Gastrocnemius medialis (tissue), 4 donors: ENCODE results near the gene SLC17A5. TPM values are rescaled to one million over a fixed set of nuclear protein-coding genes. Genes with fewer than 3 reads are reported as not detected.
"Not testable (repeated sequence)": the region's sequence is repeated elsewhere in the genome, so short reads cannot be mapped to it uniquely, and the experiment has no call there.

Source experiments
- ATAC-seq, 2 donors: fragments of 150-250 bp; one replicate each; pipeline ENCODE4 v1.9.1; 2016
- DNase-seq, 2 donors: peaks; one replicate each; pipeline ENCODE4 v3.0.0-alpha.2; 2019
- H3K27ac ChIP-seq, 4 donors: fragments of 200-600 bp; sonication (generic); 1 replicate in 1 of 4; 2 replicates in 3 of 4; pipeline ENCODE4 v1.5.1; 2016 to 2018; ENCODE audit warnings: mild to moderate bottlenecking in 2 of 4, moderate library complexity in 1 of 4
- H3K27me3 ChIP-seq, 3 donors: fragments of 200-600 bp; sonication (generic) in 2 of 3; 1 replicate in 1 of 3; 2 replicates in 2 of 3; pipeline versions ENCODE4 v1.5.1 to v1.6.0; 2016 to 2019; ENCODE audit warnings: mild to moderate bottlenecking in 1 of 3, moderate library complexity in 1 of 3
- H3K36me3 ChIP-seq, 2 donors: fragments of 200-600 bp; sonication (generic) in 1 of 2; one replicate each; pipeline ENCODE4 v1.5.1; 2017 to 2018
- H3K4me1 ChIP-seq, 2 donors: fragments of 200-600 bp; sonication (generic) in 1 of 2; one replicate each; pipeline ENCODE4 v1.5.1; 2016 to 2017; ENCODE audit warnings: mild to moderate bottlenecking in 2 of 2
- H3K4me3 ChIP-seq, 4 donors: fragments of 200-600 bp; sonication (generic) in 3 of 4; 1 replicate in 1 of 4; 2 replicates in 3 of 4; pipeline ENCODE4 v1.5.1; 2016 to 2019; ENCODE audit warnings: mild to moderate bottlenecking in 2 of 4
- H3K9me3 ChIP-seq, 3 donors: fragments of 200-600 bp; sonication (generic) in 2 of 3; 1 replicate in 1 of 3; 2 replicates in 2 of 3; pipeline ENCODE4 v1.5.1; 2016 to 2019
- POLR2A ChIP-seq, 2 donors: fragments of 450-650 bp; IDR thresholded peaks; one replicate each; pipeline ENCODE4 v1.6.1; 2017; ENCODE audit warnings: antibody characterized with exemption in 2 of 2, mild to moderate bottlenecking in 2 of 2, moderate library complexity in 2 of 2
- in situ Hi-C, 4 donors: fragments of 200-750 bp; cut with MboI; loops; one replicate each; pipeline versions ENCODE4 v1.15.0 to v1.8.0; 2017; ENCODE audit warnings: low sequenced_read_pairs in 4 of 4
- intact Hi-C: fragments of 100-400 bp; cut with DNase I; formaldehyde crosslinking; loops from one replicate; pipeline ENCODE4 v1.15.1; 2023; ENCODE audit warnings: low total_unique reads
- total RNA-seq, 4 donors: library from RNA; depleted of rRNA; stranded (reverse); fragments of >200 nt; gene quantifications; one replicate each; pipeline versions ENCODE4 v1.1.0 to v1.2.3, GENCODE V29; 2016
- TF ChIP-seq, protein P1 (sequence below), 5 experiments: fragments of 450-650 bp in 3 of 5; fragments of 200-600 bp in 2 of 5; sonication (generic) in 2 of 5; IDR thresholded peaks in 4 of 5; conservative IDR thresholded peaks in 1 of 5; 1 replicate in 4 of 5; 2 replicates in 1 of 5; pipeline ENCODE4 v1.5.1; 2016 to 2019; ENCODE audit warnings: antibody characterized with exemption in 5 of 5, mild to moderate bottlenecking in 3 of 5, moderate library complexity in 3 of 5

The SLC17A5 gene
- total RNA-seq, 4 donors from 2014 or later: 2.6 to 11.5 (median 5.4) TPM

- intact Hi-C loops: no loop called here
Observed at GRCh38 chr6:73560853-73561407, 92.9 kb downstream of the SLC17A5 start.

GRCh38 chr6:73560182-73560732 lies 93.5 kb downstream of the SLC17A5 start:
- Histone ChIP-seq H3K4me3 (no peak overlapping the region), H3K27me3 (no peaks in the 10 kb centered on the region), H3K4me1 (no peaks in the 10 kb centered on the region), H3K27ac (no peak overlapping the region), H3K9me3 (no peaks in the 10 kb centered on the region), H3K36me3 (no peaks in the 10 kb centered on the region)
- no peak for TF ChIP-seq POLR2A (IDR thresholded peaks at IDR 0.05)
- intact Hi-C loops (no loop called here), in situ Hi-C loops (no loop called here)
- DNase-seq (no peak), ATAC-seq (no peak)

More at GRCh38 chr6:73560853-73561407, 92.9 kb downstream of the SLC17A5 start:
- Histone ChIP-seq H3K27ac (no peak overlapping the region), H3K9me3 (no peaks in the 10 kb centered on the region), H3K27me3 (no peaks in the 10 kb centered on the region), H3K4me3 (no peak overlapping the region), H3K4me1 (no peaks in the 10 kb centered on the region), H3K36me3 (no peaks in the 10 kb centered on the region)
- no peak for ATAC-seq
- TF ChIP-seq, protein P1, sequence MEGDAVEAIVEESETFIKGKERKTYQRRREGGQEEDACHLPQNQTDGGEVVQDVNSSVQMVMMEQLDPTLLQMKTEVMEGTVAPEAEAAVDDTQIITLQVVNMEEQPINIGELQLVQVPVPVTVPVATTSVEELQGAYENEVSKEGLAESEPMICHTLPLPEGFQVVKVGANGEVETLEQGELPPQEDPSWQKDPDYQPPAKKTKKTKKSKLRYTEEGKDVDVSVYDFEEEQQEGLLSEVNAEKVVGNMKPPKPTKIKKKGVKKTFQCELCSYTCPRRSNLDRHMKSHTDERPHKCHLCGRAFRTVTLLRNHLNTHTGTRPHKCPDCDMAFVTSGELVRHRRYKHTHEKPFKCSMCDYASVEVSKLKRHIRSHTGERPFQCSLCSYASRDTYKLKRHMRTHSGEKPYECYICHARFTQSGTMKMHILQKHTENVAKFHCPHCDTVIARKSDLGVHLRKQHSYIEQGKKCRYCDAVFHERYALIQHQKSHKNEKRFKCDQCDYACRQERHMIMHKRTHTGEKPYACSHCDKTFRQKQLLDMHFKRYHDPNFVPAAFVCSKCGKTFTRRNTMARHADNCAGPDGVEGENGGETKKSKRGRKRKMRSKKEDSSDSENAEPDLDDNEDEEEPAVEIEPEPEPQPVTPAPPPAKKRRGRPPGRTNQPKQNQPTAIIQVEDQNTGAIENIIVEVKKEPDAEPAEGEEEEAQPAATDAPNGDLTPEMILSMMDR (IDR thresholded peaks at IDR 0.05 in 4 of 5, conservative IDR thresholded peaks at IDR 0.05 in 1 of 5): no peak
- TF ChIP-seq POLR2A (IDR thresholded peaks at IDR 0.05): no peak
- in situ Hi-C loops: no loop called here
- no peak for DNase-seq

DNA sequence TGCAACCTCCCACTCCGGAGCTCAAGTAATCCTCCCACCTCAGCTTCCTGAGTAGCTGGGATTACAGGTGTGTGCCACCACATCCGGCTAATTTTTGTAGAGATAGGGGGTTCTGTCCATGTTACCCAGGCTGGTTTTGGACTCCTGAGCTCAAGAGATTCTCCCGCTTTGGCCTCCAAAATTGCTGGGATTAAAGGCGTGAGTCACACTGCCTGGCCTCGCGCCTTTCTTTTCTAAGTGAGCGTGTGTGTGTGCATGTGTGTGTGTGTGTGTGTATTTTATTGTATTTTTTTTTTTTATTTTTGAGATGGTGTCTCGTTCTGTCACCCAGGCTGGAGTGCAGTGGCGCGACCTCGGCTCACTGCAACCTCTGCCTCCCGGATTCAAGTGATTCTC lies 94.4 kb downstream of the SLC17A5 start:
- in situ Hi-C loops: not testable (repeated sequence)

DNA sequence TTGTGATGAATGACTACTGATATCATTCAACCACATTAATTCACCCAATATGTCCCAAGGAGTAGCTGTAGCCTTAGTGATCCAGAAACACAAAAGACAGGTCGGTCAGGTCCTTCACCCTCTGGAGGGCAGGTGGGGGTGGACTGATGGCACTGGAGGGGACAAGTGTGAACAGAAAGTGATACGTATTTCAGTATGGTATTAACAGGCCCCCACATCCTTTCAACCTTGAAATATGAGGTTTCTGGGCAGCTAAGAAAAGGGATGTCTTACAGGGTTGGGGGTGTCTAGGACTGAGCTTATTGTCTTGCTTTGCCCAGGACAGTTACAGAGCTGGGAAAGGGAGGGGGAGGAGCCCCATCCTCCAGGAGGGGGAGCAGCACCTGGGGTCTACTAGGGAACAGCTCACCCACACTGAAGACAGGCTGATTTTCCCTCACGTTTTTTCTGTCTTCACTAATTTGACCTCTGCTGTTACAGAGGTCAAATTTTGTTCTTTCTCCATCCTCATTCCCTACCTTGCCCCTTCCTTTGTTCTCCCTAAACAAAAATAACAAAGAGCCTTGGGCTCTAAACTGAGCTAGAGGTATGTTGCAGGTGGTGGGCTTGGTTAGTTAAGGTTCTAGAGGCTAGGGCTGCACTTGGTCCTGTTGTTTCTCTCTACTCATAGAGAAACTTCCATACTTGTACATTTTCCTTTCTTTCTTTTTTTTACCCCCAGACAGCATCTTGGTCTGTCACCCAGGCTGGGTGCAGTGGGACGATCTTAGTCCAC lies 95.0 kb downstream of the SLC17A5 start:
- in situ Hi-C loops (no loop called here), intact Hi-C loops (no loop called here)
- Histone ChIP-seq H3K4me3 (no peak overlapping the region), H3K36me3 (no peaks in the 10 kb centered on the region), H3K4me1 (no peaks in the 10 kb centered on the region), H3K27ac (no peak overlapping the region), H3K9me3 (no peaks in the 10 kb centered on the region), H3K27me3 (no peaks in the 10 kb centered on the region)
- DNase-seq: no peak
- ATAC-seq: no peak
- TF ChIP-seq, protein P1 (IDR thresholded peaks at IDR 0.05 in 4 of 5, conservative IDR thresholded peaks at IDR 0.05 in 1 of 5): no peak
- TF ChIP-seq POLR2A (IDR thresholded peaks at IDR 0.05): no peak

More for the DNA sequence above, 94.4 kb downstream of the SLC17A5 start:
- DNase-seq, H3K9me3 ChIP-seq, intact Hi-C loops, H3K27me3 ChIP-seq, H3K4me1 ChIP-seq, H3K36me3 ChIP-seq, ATAC-seq, H3K27ac ChIP-seq, H3K4me3 ChIP-seq: not testable (repeated sequence)

DNA sequence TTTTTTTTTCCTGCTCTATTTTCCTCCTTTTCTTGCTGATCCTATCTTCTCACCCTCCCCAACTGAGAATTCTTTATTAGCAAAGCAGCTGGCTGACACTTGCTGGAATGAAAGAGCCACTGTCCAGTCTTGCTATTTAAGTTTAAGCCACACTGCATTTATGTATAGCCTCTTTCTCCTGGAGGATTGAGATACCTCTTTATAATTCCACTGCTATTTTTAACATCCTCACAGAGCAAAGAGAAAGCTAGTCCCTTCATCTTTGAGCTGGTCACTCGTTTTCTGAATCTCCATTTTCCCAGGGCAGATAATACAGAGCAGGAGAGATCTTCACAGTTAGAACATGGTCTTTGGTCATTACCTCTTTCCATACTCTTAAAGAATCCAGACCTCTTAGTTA lies 97.0 kb downstream of the SLC17A5 start:
- intact Hi-C loops: no loop called here
- DNase-seq (no peak), ATAC-seq (no peak)
- TF ChIP-seq, protein P1 (IDR thresholded peaks at IDR 0.05 in 4 of 5, conservative IDR thresholded peaks at IDR 0.05 in 1 of 5): no peak
- TF ChIP-seq POLR2A (IDR thresholded peaks at IDR 0.05): no peak
- Histone ChIP-seq H3K4me3 (no peak overlapping the region), H3K36me3 (no peaks in the 10 kb centered on the region), H3K4me1 (no peaks in the 10 kb centered on the region), H3K27me3 (no peaks in the 10 kb centered on the region), H3K27ac (no peak overlapping the region), H3K9me3 (no peaks in the 10 kb centered on the region)
- in situ Hi-C loops: no loop called here

GRCh38 chr6:73555380-73555949 lies 98.3 kb downstream of the SLC17A5 start:
- H3K4me1 ChIP-seq, H3K27me3 ChIP-seq, H3K4me3 ChIP-seq, in situ Hi-C loops, DNase-seq, H3K27ac ChIP-seq, ATAC-seq, H3K36me3 ChIP-seq, H3K9me3 ChIP-seq, intact Hi-C loops: not testable (repeated sequence)

DNA sequence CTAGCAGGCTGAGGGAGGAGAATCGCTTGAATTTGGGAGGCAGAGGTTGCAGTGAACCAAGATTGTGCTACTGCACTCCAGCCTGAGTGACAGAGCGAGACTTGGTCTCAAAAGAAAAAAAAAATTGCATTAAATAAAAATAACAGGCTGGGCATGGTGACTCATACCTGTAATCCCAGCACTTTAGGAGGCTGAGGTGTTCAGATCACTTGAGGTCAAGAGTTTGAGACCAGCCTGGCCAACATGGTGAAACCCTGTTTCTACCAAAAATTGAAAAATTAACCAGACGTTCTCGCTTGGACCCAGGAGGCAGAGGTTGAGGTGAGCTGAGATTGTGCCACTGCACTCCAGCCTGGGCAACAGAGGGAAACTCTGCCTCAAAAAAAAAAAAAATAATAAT lies 102.7 kb downstream of the SLC17A5 start:
- H3K27ac ChIP-seq, ATAC-seq, H3K9me3 ChIP-seq, H3K27me3 ChIP-seq, H3K4me3 ChIP-seq, H3K4me1 ChIP-seq, H3K36me3 ChIP-seq, in situ Hi-C loops, DNase-seq, intact Hi-C loops: not testable (repeated sequence)
